B cell (primary cell): ENCODE measurements around the gene MARS1. TPM values are rescaled to one million over a fixed set of nuclear protein-coding genes. Genes with fewer than 3 reads are reported as not detected.

Experiments
- ATAC-seq: fragments of 200-7000 bp; cut with Tn5 transposase; one replicate; pipeline ENCODE4 v1.10.0; 2021; ENCODE audit warnings: low read depth, mild to moderate bottlenecking, moderate number of reproducible peaks, moderate library complexity
- CTCF ChIA-PET: fragments of 350-600 bp; sonication (Branson Sonifier 250); formaldehyde crosslinking; loops from one replicate; lab custom pipeline; 2021; ENCODE audit warnings: antibody characterized with exemption, inconsistent platforms; lab: Charles Lee
- POLR2A ChIA-PET: fragments of 350-600 bp; sonication (Branson Sonifier 250); formaldehyde crosslinking; loops from one replicate; lab custom pipeline; 2021; ENCODE audit warnings: antibody characterized with exemption; lab: Charles Lee
- DNase-seq: peaks from one replicate; pipeline ENCODE4 v3.0.0; 2013
- H2AFZ ChIP-seq: 2 replicates; pipeline ENCODE4 v1.6.1; 2012; ENCODE audit warnings: mild to moderate bottlenecking, low read depth, low read length; ENCODE audit not compliant: insufficient read depth, poor library complexity, severe bottlenecking
- H3K27ac ChIP-seq, 2 donors: 1 replicate in 1 of 2; 2 replicates in 1 of 2; pipeline ENCODE4 v1.5.1; 2012 to 2013; ENCODE audit warnings: low read length in 2 of 2, mild to moderate bottlenecking in 2 of 2, moderate library complexity in 1 of 2
- H3K27me3 ChIP-seq, 4 experiments: fragments of 200-600 bp in 1 of 4; sonication (generic) in 1 of 4; replicated peaks in 1 of 4; 1 replicate in 2 of 4; 2 replicates in 2 of 4; pipeline versions ENCODE4 v1.6.1 to v1.7.0; 2013 to 2016; ENCODE audit warnings: low read length in 3 of 4, mild to moderate bottlenecking in 2 of 4, mixed read lengths in 1 of 4, moderate library complexity in 1 of 4; ENCODE audit not compliant: insufficient read depth in 4 of 4, control insufficient read depth in 3 of 4; ENCODE audit errors: control extremely low read depth in 1 of 4
- H3K36me3 ChIP-seq, 2 experiments: replicated peaks in 1 of 2; 1 replicate in 1 of 2; 2 replicates in 1 of 2; pipeline versions ENCODE4 v1.6.1 to v1.7.1; 2013; ENCODE audit warnings: low read length in 1 of 2; ENCODE audit not compliant: insufficient read depth in 2 of 2, control insufficient read depth in 1 of 2; ENCODE audit errors: control extremely low read depth in 1 of 2, extremely low read depth in 1 of 2
- H3K4me1 ChIP-seq, 2 donors: fragments of 200-600 bp in 1 of 2; sonication (generic) in 1 of 2; 1 replicate in 1 of 2; 2 replicates in 1 of 2; pipeline versions ENCODE4 v1.5.1 to v1.6.1; 2013 to 2017; ENCODE audit warnings: low read length in 2 of 2; ENCODE audit not compliant: control insufficient read depth in 2 of 2, insufficient read depth in 2 of 2
- H3K4me2 ChIP-seq: replicated peaks from 2 replicates; pipeline ENCODE3; 2012; ENCODE audit warnings: mild to moderate bottlenecking, low read depth, low read length; ENCODE audit not compliant: poor library complexity, severe bottlenecking
- H3K4me3 ChIP-seq, 5 experiments: fragments of 200-600 bp in 1 of 5; sonication (generic) in 1 of 5; 1 replicate in 3 of 5; 2 replicates in 2 of 5; pipeline versions ENCODE4 v1.5.1 to v1.7.0; 2011 to 2016; ENCODE audit warnings: low read length in 4 of 5, mild to moderate bottlenecking in 4 of 5, low read depth in 2 of 5, control low read depth in 1 of 5, moderate library complexity in 1 of 5; ENCODE audit not compliant: insufficient read depth in 1 of 5; ENCODE audit errors: control extremely low read depth in 1 of 5, extremely low read depth in 1 of 5
- H3K79me2 ChIP-seq: fragments of 200-600 bp; sonication (generic); one replicate; pipeline ENCODE4 v1.6.0; 2016; ENCODE audit warnings: low read length; ENCODE audit not compliant: control insufficient read depth, insufficient read depth
- H3K9ac ChIP-seq: fragments of 200-600 bp; sonication (generic); 2 replicates; pipeline ENCODE4 v1.6.1; 2017; ENCODE audit warnings: mild to moderate bottlenecking, low read length, moderate library complexity
- H3K9me3 ChIP-seq, 3 donors: one replicate each; pipeline versions ENCODE4 v1.6.1 to v1.7.1; 2013; ENCODE audit warnings: low read length in 2 of 3; ENCODE audit not compliant: control insufficient read depth in 2 of 3, insufficient read depth in 1 of 3; ENCODE audit errors: control extremely low read depth in 1 of 3
- H4K20me1 ChIP-seq: 2 replicates; pipeline ENCODE4 v1.6.0; 2012; ENCODE audit warnings: mild to moderate bottlenecking, low read length; ENCODE audit not compliant: insufficient read depth, control insufficient read depth, poor library complexity, severe bottlenecking
- H3K27ac Mint-ChIP-seq: one replicate; pipeline ENCODE4 v1.8.0; 2021; ENCODE audit warnings: mixed read lengths
- H3K27me3 Mint-ChIP-seq: one replicate; pipeline ENCODE4 v1.8.0; 2021; ENCODE audit warnings: mixed read lengths
- H3K4me1 Mint-ChIP-seq: one replicate; pipeline ENCODE4 v1.8.0; 2021; ENCODE audit warnings: mixed read lengths
- H3K4me3 Mint-ChIP-seq: one replicate; pipeline ENCODE4 v1.8.0; 2021; ENCODE audit warnings: mixed read lengths
- H3K9me3 Mint-ChIP-seq: one replicate; pipeline ENCODE4 v1.8.0; 2022; ENCODE audit warnings: mixed read lengths; ENCODE audit not compliant: insufficient read depth
- CTCF ChIP-seq: fragments of 200-600 bp; IDR thresholded peaks from one replicate; pipeline ENCODE4 v1.8.0; 2022; ENCODE audit warnings: antibody characterized with exemption, mild to moderate bottlenecking
- EZH2 ChIP-seq: IDR thresholded peaks from 2 replicates; pipeline ENCODE4 v1.6.1; 2012; ENCODE audit warnings: borderline replicate concordance, low read depth, mild to moderate bottlenecking, moderate library complexity, low read length; ENCODE audit not compliant: insufficient read depth, poor library complexity, severe bottlenecking
- WGBS: methylation state at CpG from one replicate; pipeline ENCODE4 v1.1.5; 2013; ENCODE audit warnings: missing lambda C conversion rate; ENCODE audit not compliant: insufficient coverage; 5-methylcytosine and 5-hydroxymethylcytosine counted together
- intact Hi-C: fragments of 100-400 bp; cut with micrococcal nuclease; formaldehyde crosslinking; loops from one replicate; pipeline ENCODE4 v1.10.0; 2022
- polyA plus RNA-seq: library from polyadenylated mRNA; depleted of rRNA; stranded (reverse); fragments of >200 nt; gene quantifications from 2 replicates; pipeline ENCODE4 v1.2.3, GENCODE V29; 2012
- total RNA-seq, 2 donors: library from RNA; stranded (reverse); fragments of 120-200 nt in 1 of 2; gene quantifications; 1 replicate in 1 of 2; 2 replicates in 1 of 2; pipeline versions ENCODE4 v1.2.3 to v1.2.4, GENCODE V29; 2013 to 2022

The MARS1 gene
- total and polyA plus RNA-seq, 2 donors (not counting 1 experiment from before 2014, with no cell fraction given): 158 to 193 TPM

DNA sequence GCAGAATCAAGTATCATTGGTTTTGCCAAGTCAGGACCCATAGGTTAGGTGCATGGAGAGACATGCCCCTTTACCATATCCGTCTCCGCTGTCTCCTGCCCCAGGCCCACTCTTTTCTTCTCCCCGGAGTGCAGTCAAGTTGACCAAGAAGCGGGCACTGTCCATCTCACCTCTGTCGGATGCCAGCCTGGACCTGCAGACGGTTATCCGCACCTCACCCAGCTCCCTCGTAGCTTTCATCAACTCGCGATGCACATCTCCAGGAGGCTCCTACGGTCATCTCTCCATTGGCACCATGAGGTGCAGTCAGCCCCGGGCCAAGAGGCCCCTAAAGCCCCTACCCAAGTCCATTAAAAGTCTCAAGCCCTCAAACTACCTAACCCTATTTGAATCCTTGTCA is 23.3 kb upstream of the MARS1 start:
- intact Hi-C loops: no loop called here

More for the DNA sequence above, 23.3 kb upstream of the MARS1 start:
- TF ChIP-seq CTCF (no peak), EZH2 (no peak)
- H3K4me3 Mint-ChIP-seq: no peak overlapping the region
- H3K9me3 ChIP-seq: no peaks in the 10 kb centered on the region
- peaks cover 0 to 13% of the 10 kb centered on the region in 2 experiments for H3K36me3 ChIP-seq
- H4K20me1 ChIP-seq: no peaks in the 10 kb centered on the region
- no peak overlapping the region for H2AFZ ChIP-seq
- ATAC-seq: no peak
- no peak overlapping the region for H3K9ac ChIP-seq
- no peak for DNase-seq
- POLR2A ChIA-PET: interaction anchor here (0.5 to 0.7 kb wide), 2 partner anchors 21 to 242 kb away, joined by 4 to 5 read pairs; no protein-coding TSS in a partner anchor
- peaks cover 27% of the 10 kb centered on the region for H3K4me1 Mint-ChIP-seq
- H3K27ac ChIP-seq: no peak overlapping the region
- WGBS: 98% methylated on average over 12 of the region's 12 CpGs
- H3K27me3 Mint-ChIP-seq: no peaks in the 10 kb centered on the region
- H3K27ac Mint-ChIP-seq: no peak overlapping the region
- H3K27me3 ChIP-seq: no peaks in the 10 kb centered on the region
- CTCF ChIA-PET: interaction anchor here (1.7 to 7.6 kb wide), 2 partner anchors 9 to 12 kb away, joined by 8 to 166 read pairs; partner anchors contain the start of genes ARHGAP9 and INHBE
- H3K4me3 ChIP-seq: no peak overlapping the region
- no peak overlapping the region for H3K4me2 ChIP-seq
- H3K9me3 Mint-ChIP-seq: no peaks in the 10 kb centered on the region
- peaks cover 6% of the 10 kb centered on the region for H3K79me2 ChIP-seq
- peaks cover 16 to 40% of the 10 kb centered on the region in 2 donors for H3K4me1 ChIP-seq
